Measurements from ENCODE around the gene IGDCC3. TPM values are rescaled to one million over a fixed set of nuclear protein-coding genes. Genes with fewer than 3 reads are reported as not detected.

The IGDCC3 gene
- 5.4 TPM for total RNA-seq

GRCh38 chr15:65377976-65378366, at the start of gene IGDCC3:
Gene IGDCC3 (minus strand): TSS chr15:65378002. CDS start chr15:65377788, 214 bp downstream.

GRCh38 chr15:65304381-65305149, 73.2 kb downstream of the IGDCC3 start, which contains the start of gene RNU5B-1:
Gene RNU5B-1 (plus strand): TSS chr15:65304677.

GRCh38 chr15:65286704-65287519, 90.9 kb downstream of the IGDCC3 start, which contains the start of gene PARP16:
Gene PARP16 (minus strand): TSS chr15:65286883. CDS start chr15:65286426, 457 bp downstream.

Other genes with a start within 250 kb of the IGDCC3 start
- 27.2 TPM for gene PDCD7, start 244.2 kb downstream of the IGDCC3 start, total RNA-seq
- 100 TPM for gene CLPX, start 192.7 kb downstream of the IGDCC3 start, total RNA-seq
- 9.2 TPM for gene CILP, start 166.5 kb downstream of the IGDCC3 start, total RNA-seq
- gene PARP16, start 91.1 kb downstream of the IGDCC3 start, total RNA-seq: 12.1 TPM
- not detected for gene RNU5A-1, start 82.0 kb downstream of the IGDCC3 start, total RNA-seq
- not detected for gene RNU5B-1, start 73.3 kb downstream of the IGDCC3 start, total RNA-seq
- 43.7 TPM for gene IGDCC4, start 44.9 kb upstream of the IGDCC3 start, total RNA-seq
- gene DPP8, start 139.7 kb upstream of the IGDCC3 start, total RNA-seq: 54.4 TPM
- gene HACD3, start 152.5 kb upstream of the IGDCC3 start, total RNA-seq: 124 TPM
- gene INTS14, start 233.1 kb upstream of the IGDCC3 start, total RNA-seq: 47.6 TPM
- 5.7 TPM for gene SLC24A1, start 243.9 kb upstream of the IGDCC3 start, total RNA-seq